AG04449 (cell line): ENCODE results near the gene ECE2.
A peak's percentile ranks its signal among the peaks of the same experiment; 100 is the strongest.

Experiments used
- CTCF ChIA-PET: fragments of 350-600 bp; formaldehyde crosslinking; extraction: SDS; loops from one replicate; lab custom pipeline; 2021; ENCODE audit warnings: antibody characterized with exemption; lab: Yijun Ruan, JAX
- POLR2A ChIA-PET: fragments of 400-600, 350-600 bp; formaldehyde crosslinking; extraction: SDS; loops from one replicate; lab custom pipeline; 2020; ENCODE audit warnings: antibody characterized with exemption, inconsistent platforms; lab: Yijun Ruan, JAX
- DNase-seq: peaks from one replicate; pipeline ENCODE4 v3.0.0-alpha.2; 2010; ENCODE audit warnings: low read depth, low spot score
- H3K4me3 ChIP-seq: 2 replicates; pipeline ENCODE4 v1.5.1; 2011; ENCODE audit warnings: low read depth, mild to moderate bottlenecking, control low read depth, low read length
- CTCF ChIP-seq: IDR thresholded peaks from one replicate; pipeline ENCODE4 v1.5.1; 2011; ENCODE audit warnings: mild to moderate bottlenecking, moderate library complexity, low read length, control low read depth, inconsistent platforms; ENCODE audit not compliant: insufficient read depth; ENCODE audit errors: missing control alignments

ECE2 gene

GRCh38 chr3:184239221-184239620 is 36.6 kb upstream of the ECE2 start:
- CTCF ChIA-PET = interaction anchor here (1.3 to 6.0 kb wide), 6 partner anchors 9 to 343 kb away, joined by 4 to 51 read pairs (median 10); partner anchors contain the start of genes EEF1AKMT4 and VWA5B2
- POLR2A ChIA-PET = no interaction called here
- no peak for TF ChIP-seq CTCF
- no peak for DNase-seq
- H3K4me3 ChIP-seq = no peak overlapping the region

GRCh38 chr3:184239708-184240107 is 36.1 kb upstream of the ECE2 start:
- TF ChIP-seq CTCF = no peak
- H3K4me3 ChIP-seq = no peak overlapping the region
- no peak for DNase-seq
- CTCF ChIA-PET = interaction anchor here (1.3 to 6.0 kb wide), 7 partner anchors 10 to 344 kb away, joined by 4 to 51 read pairs (median 12); partner anchors contain the start of genes EEF1AKMT4 and VWA5B2
- POLR2A ChIA-PET = interaction anchor here (0.6 kb wide), 2 partner anchors 11 to 23 kb away, joined by 3 to 4 read pairs; no protein-coding TSS in a partner anchor

GRCh38 chr3:184240384-184241140 is 35.3 kb upstream of the ECE2 start:
- no peak overlapping the region for H3K4me3 ChIP-seq
- TF ChIP-seq CTCF = no peak
- DNase-seq = no peak
- CTCF ChIA-PET = interaction anchor here (1.0 to 6.0 kb wide), 10 partner anchors 8 to 345 kb away, joined by 3 to 51 read pairs (median 6); partner anchors contain the start of genes EEF1AKMT4 and VWA5B2
- POLR2A ChIA-PET = interaction anchor here (0.6 kb wide), 3 partner anchors 11 to 57 kb away, joined by 3 to 4 read pairs (median 3); no protein-coding TSS in a partner anchor

- no peak for DNase-seq
- POLR2A ChIA-PET = interaction anchor here (0.6 kb wide), 1 partner anchor 57 kb away, joined by 3 read pairs; no protein-coding TSS in a partner anchor
Observed at GRCh38 chr3:184241141-184241446, 34.7 kb upstream of the ECE2 start.

GRCh38 chr3:184241447-184242296 is 34.1 kb upstream of the ECE2 start:
- H3K4me3 ChIP-seq = no peak overlapping the region
- CTCF ChIA-PET = interaction anchor here (0.7 to 6.0 kb wide), 16 partner anchors 9 to 346 kb away, joined by 3 to 51 read pairs (median 4); partner anchors contain the start of gene VWA5B2
- POLR2A ChIA-PET = interaction anchor here (0.6 to 1.0 kb wide), 2 partner anchors 53 to 61 kb away, joined by 3 read pairs; no protein-coding TSS in a partner anchor
- no peak for DNase-seq
- TF ChIP-seq CTCF = peak; percentile 56

More at GRCh38 chr3:184241141-184241446, 34.7 kb upstream of the ECE2 start:
- TF ChIP-seq CTCF = no peak
- CTCF ChIA-PET = interaction anchor here (1.0 to 6.0 kb wide), 11 partner anchors 9 to 346 kb away, joined by 3 to 51 read pairs (median 6); partner anchors contain the start of genes EEF1AKMT4 and VWA5B2
- H3K4me3 ChIP-seq = no peak overlapping the region
